Eye (tissue), 1 donor: ENCODE measurements around the gene RSPH9.
"Not testable (repeated sequence)": the region's sequence is repeated elsewhere in the genome, so short reads cannot be mapped to it uniquely, and the experiment has no call there.

Experiments used
- DNase-seq: peaks from one replicate; pipeline ENCODE4 v3.0.0-alpha.2; 2015

RSPH9 gene

GRCh38 chr6:43689421-43689820 lies 44.6 kb downstream of the RSPH9 start:
- no peak for DNase-seq

- peak; percentile 82 for DNase-seq
Observed at GRCh38 chr6:43695215-43695966, 50.6 kb downstream of the RSPH9 start.

GRCh38 chr6:43695967-43696291 lies 51.1 kb downstream of the RSPH9 start:
- DNase-seq: no peak

GRCh38 chr6:43697421-43697820 lies 52.6 kb downstream of the RSPH9 start:
- no peak for DNase-seq

GRCh38 chr6:43698584-43699349 lies 53.9 kb downstream of the RSPH9 start:
- peak; percentile 54 for DNase-seq

- DNase-seq: peak; percentile 49
Observed at GRCh38 chr6:43699564-43700186, 54.8 kb downstream of the RSPH9 start.

- DNase-seq: not testable (repeated sequence)
Observed at GRCh38 chr6:43700939-43701560, 56.2 kb downstream of the RSPH9 start.

GRCh38 chr6:43702171-43702533 lies 57.3 kb downstream of the RSPH9 start:
- DNase-seq: no peak

GRCh38 chr6:43702534-43703440 lies 58.0 kb downstream of the RSPH9 start:
- peak; percentile 93 for DNase-seq

- DNase-seq: no peak
Observed at GRCh38 chr6:43703512-43704429, 58.9 kb downstream of the RSPH9 start.

- no peak for DNase-seq
Observed at GRCh38 chr6:43705996-43706395, 61.2 kb downstream of the RSPH9 start.

GRCh38 chr6:43706788-43707187 lies 62.0 kb downstream of the RSPH9 start:
- DNase-seq: no peak

- DNase-seq: no peak
Observed at GRCh38 chr6:43707269-43707668, 62.4 kb downstream of the RSPH9 start.

GRCh38 chr6:43707767-43708166 lies 62.9 kb downstream of the RSPH9 start:
- DNase-seq: no peak

- DNase-seq: no peak
Observed at GRCh38 chr6:43708860-43709653, 64.2 kb downstream of the RSPH9 start.

GRCh38 chr6:43709654-43710303 lies 64.9 kb downstream of the RSPH9 start:
- no peak for DNase-seq

- DNase-seq: no peak
Observed at GRCh38 chr6:43710576-43710975, 65.7 kb downstream of the RSPH9 start.

- DNase-seq: no peak
Observed at GRCh38 chr6:43712579-43712978, 67.7 kb downstream of the RSPH9 start.

GRCh38 chr6:43713643-43714310 lies 68.9 kb downstream of the RSPH9 start:
- no peak for DNase-seq
